Type B pancreatic cell (in vitro differentiated cells): ENCODE measurements around the gene PAH. TPM values are rescaled to one million over a fixed set of nuclear protein-coding genes. Genes with fewer than 3 reads are reported as not detected.

Source experiments
- DNase-seq: peaks from one replicate; pipeline ENCODE4 v3.0.0; 2021; ENCODE audit warnings: mixed read lengths; ENCODE audit not compliant: unreplicated experiment; ENCODE audit errors: extremely low spot score
- H3K27ac Mint-ChIP-seq: 2 replicates; pipeline ENCODE4 v1.8.0; 2021; ENCODE audit warnings: mild to moderate bottlenecking, mixed read lengths
- H3K27me3 Mint-ChIP-seq: 2 replicates; pipeline ENCODE4 v1.8.0; 2021; ENCODE audit warnings: mixed read lengths
- H3K36me3 Mint-ChIP-seq: 2 replicates; pipeline ENCODE4 v1.8.0; 2021; ENCODE audit warnings: mixed read lengths
- H3K4me1 Mint-ChIP-seq: one replicate; pipeline ENCODE4 v1.8.0; 2021; ENCODE audit warnings: mixed read lengths; ENCODE audit not compliant: unreplicated experiment
- H3K4me3 Mint-ChIP-seq: 2 replicates; pipeline ENCODE4 v1.8.0; 2021; ENCODE audit warnings: mild to moderate bottlenecking, mixed read lengths
- H3K9me3 Mint-ChIP-seq: 2 replicates; pipeline ENCODE4 v1.8.0; 2021; ENCODE audit warnings: mixed read lengths
- CTCF ChIP-seq: fragments of 200-600 bp; sonication (generic); conservative IDR thresholded peaks from 2 replicates; pipeline ENCODE4 v1.5.0; 2021; ENCODE audit warnings: antibody characterized with exemption, mild to moderate bottlenecking
- total RNA-seq: library from RNA; stranded (reverse); gene quantifications from 2 replicates; pipeline ENCODE4 v1.2.1, GENCODE V29; 2021; ENCODE audit warnings: low replicate concordance

The PAH gene
- total RNA-seq, 1 donor from 2014 or later, result 5.8 TPM

GRCh38 chr12:102900389-102900788 lies 16.7 kb downstream of the PAH start:
- no peak for TF ChIP-seq CTCF
- H3K36me3 Mint-ChIP-seq, result no peaks in the 10 kb centered on the region
- peaks cover 15% of the 10 kb centered on the region for H3K27me3 Mint-ChIP-seq
- no peak for DNase-seq
- H3K4me1 Mint-ChIP-seq, result no peaks in the 10 kb centered on the region
- H3K9me3 Mint-ChIP-seq, result no peaks in the 10 kb centered on the region
- H3K4me3 Mint-ChIP-seq, result no peak overlapping the region
- no peak overlapping the region for H3K27ac Mint-ChIP-seq

- Mint-ChIP-seq H3K27ac (no peak overlapping the region), H3K4me1 (no peaks in the 10 kb centered on the region), H3K9me3 (no peaks in the 10 kb centered on the region), H3K4me3 (no peak overlapping the region), H3K36me3 (no peaks in the 10 kb centered on the region), H3K27me3 (peaks cover 4% of the 10 kb centered on the region)
- DNase-seq, result no peak
- no peak for TF ChIP-seq CTCF
Measured at GRCh38 chr12:102896067-102896466, 21.0 kb downstream of the PAH start.

GRCh38 chr12:102891756-102892155 lies 25.3 kb downstream of the PAH start:
- no peak for TF ChIP-seq CTCF
- no peak overlapping the region for H3K27ac Mint-ChIP-seq
- H3K27me3 Mint-ChIP-seq, result peaks cover 12% of the 10 kb centered on the region
- H3K36me3 Mint-ChIP-seq, result no peaks in the 10 kb centered on the region
- H3K4me1 Mint-ChIP-seq, result no peaks in the 10 kb centered on the region
- no peak for DNase-seq
- no peak overlapping the region for H3K4me3 Mint-ChIP-seq
- no peaks in the 10 kb centered on the region for H3K9me3 Mint-ChIP-seq

- Mint-ChIP-seq H3K4me3 (no peak overlapping the region), H3K4me1 (peaks cover 4% of the 10 kb centered on the region), H3K9me3 (no peaks in the 10 kb centered on the region), H3K27me3 (peaks cover 21% of the 10 kb centered on the region), H3K36me3 (no peaks in the 10 kb centered on the region), H3K27ac (no peak overlapping the region)
- DNase-seq, result no peak
- no peak for TF ChIP-seq CTCF
Measured at GRCh38 chr12:102888511-102888910, 28.5 kb downstream of the PAH start.

GRCh38 chr12:102885043-102885932 lies 31.8 kb downstream of the PAH start:
- H3K4me3 Mint-ChIP-seq, result peak overlapping the region; percentile 59

More at GRCh38 chr12:102885043-102885932, 31.8 kb downstream of the PAH start:
- peaks cover 31% of the 10 kb centered on the region for H3K27me3 Mint-ChIP-seq
- no peaks in the 10 kb centered on the region for H3K9me3 Mint-ChIP-seq
- peaks cover 4% of the 10 kb centered on the region for H3K4me1 Mint-ChIP-seq
- H3K36me3 Mint-ChIP-seq, result no peaks in the 10 kb centered on the region
- TF ChIP-seq CTCF, result no peak
- no peak overlapping the region for H3K27ac Mint-ChIP-seq
- no peak for DNase-seq
